Measurements from ENCODE around the gene TMEM200B.
"Not testable (repeated sequence)": the region's sequence is repeated elsewhere in the genome, so short reads cannot be mapped to it uniquely, and the experiment has no call there.

Gene TMEM200B

DNA sequence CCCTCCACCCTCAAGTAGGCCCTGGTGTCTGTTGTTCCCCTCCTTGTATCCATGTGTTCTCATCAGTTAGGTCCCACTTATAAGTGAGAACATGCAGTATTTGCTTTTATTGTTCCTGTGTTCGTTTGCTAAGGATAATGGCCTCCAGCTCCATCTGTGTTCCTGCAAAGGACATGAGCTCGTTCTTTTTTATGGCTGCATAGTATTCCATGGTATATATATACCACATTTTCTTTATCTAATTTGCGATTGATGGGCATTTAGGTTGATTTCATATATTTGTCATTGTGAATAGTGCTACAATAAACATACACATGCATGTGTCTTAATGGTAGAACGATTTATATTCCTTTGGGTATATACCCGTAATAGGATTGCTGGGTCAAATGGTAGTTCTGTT, 31.0 kb downstream of the TMEM200B start:
- 86% methylated on average over 1 of the region's 5 CpGs for WGBS

DNA sequence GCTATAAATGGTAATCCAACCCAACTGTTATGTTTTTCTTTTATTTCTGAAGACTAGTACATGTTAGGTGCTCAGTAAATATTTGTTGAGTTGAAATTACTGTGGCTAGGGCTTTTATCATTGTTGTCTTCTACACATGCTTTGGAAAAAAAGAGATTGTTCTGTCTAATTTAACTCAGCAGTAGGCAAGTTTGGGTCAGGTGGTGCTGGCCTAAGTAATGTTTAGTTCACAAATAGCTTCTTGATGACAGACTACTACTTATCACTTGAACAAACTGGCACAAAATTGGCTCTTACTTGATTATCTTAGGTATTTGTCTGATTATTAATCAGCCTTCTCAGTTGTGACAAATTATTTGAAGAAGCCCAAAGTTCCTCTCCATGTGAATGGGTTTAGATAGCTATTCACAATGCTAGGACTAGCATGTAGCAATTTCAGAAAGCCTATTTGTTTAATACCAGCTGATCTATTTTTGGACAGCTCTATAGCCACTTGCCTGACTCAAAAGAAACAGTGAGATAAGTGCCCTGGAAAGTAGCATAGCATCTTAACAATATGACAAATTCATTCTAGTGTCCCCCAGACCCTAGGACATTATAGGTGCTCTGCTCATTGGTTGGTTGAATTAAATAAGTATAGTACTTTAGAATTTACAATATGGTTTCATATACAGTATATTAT, 32.6 kb downstream of the TMEM200B start:
- no peak overlapping the region for H2BK5ac ChIP-seq (ENCODE audit: low read depth, low read length, poor library complexity, severe bottlenecking)
- H2BK120ac ChIP-seq (ENCODE audit: low read depth, low read length): no peak overlapping the region
- H4K8ac ChIP-seq (ENCODE audit: low read length): no peak overlapping the region
- H3K14ac ChIP-seq (ENCODE audit: low read length in 2 of 2): no peak overlapping the region
- H2BK15ac ChIP-seq (ENCODE audit: low read depth, poor library complexity, severe bottlenecking): no peak overlapping the region
- no peak overlapping the region for H3K4me2 ChIP-seq (ENCODE audit: low read length, poor library complexity, severe bottlenecking)
- no peak overlapping the region for H2AK5ac ChIP-seq (ENCODE audit: low read length, severe bottlenecking)
- no peaks in the 10 kb centered on the region for H3K27me3 ChIP-seq (ENCODE audit: control insufficient read depth in 1 of 2, insufficient read depth in 1 of 2, low read length in 2 of 2)
- DNase-seq: no peak
- H3K23ac ChIP-seq (ENCODE audit: low read length in 2 of 2): no peak overlapping the region
- H3K9ac ChIP-seq (ENCODE audit: low read length): no peak overlapping the region
- no peak overlapping the region for H4K91ac ChIP-seq (ENCODE audit: low read length)
- H3K36me3 ChIP-seq (ENCODE audit: control insufficient read depth in 1 of 2, insufficient read depth in 2 of 2, low read depth in 1 of 2, low read length in 2 of 2): no peaks in the 10 kb centered on the region
- H3K4me3 ChIP-seq (ENCODE audit: insufficient read depth in 1 of 2, low read depth in 1 of 2, low read length in 2 of 2): no peak overlapping the region
- no peak overlapping the region for H3K27ac ChIP-seq (ENCODE audit: low read length, poor library complexity, severe bottlenecking)
- no peak overlapping the region for H2BK12ac ChIP-seq (ENCODE audit: low read length in 2 of 2)
- no peak overlapping the region for H3K4ac ChIP-seq (ENCODE audit: low read depth in 1 of 2, low read length in 2 of 2)
- H3K18ac ChIP-seq (ENCODE audit: low read depth in 1 of 2, low read length in 2 of 2): no peak overlapping the region
- H3K9me3 ChIP-seq (ENCODE audit: control insufficient read depth, low read length): no peaks in the 10 kb centered on the region
- H2AFZ ChIP-seq (ENCODE audit: low read depth, low read length): no peak overlapping the region
- H3K79me1 ChIP-seq (replicated peaks; ENCODE audit: low read length, poor library complexity, severe bottlenecking): no peaks in the 10 kb centered on the region
- H3K4me1 ChIP-seq (ENCODE audit: control insufficient read depth, insufficient read depth, low read depth, low read length): peaks cover 3% of the 10 kb centered on the region

More for the DNA sequence above, 31.0 kb downstream of the TMEM200B start:
- not testable (repeated sequence) for H3K4me3 ChIP-seq (ENCODE audit: insufficient read depth in 1 of 2, low read depth in 1 of 2, low read length in 2 of 2); H3K18ac ChIP-seq (ENCODE audit: low read depth in 1 of 2, low read length in 2 of 2); H3K27ac ChIP-seq (ENCODE audit: low read length, poor library complexity, severe bottlenecking); H3K14ac ChIP-seq (ENCODE audit: low read length in 2 of 2); H4K8ac ChIP-seq (ENCODE audit: low read length); H3K4me1 ChIP-seq (ENCODE audit: control insufficient read depth, insufficient read depth, low read depth, low read length); H3K4me2 ChIP-seq (ENCODE audit: low read length, poor library complexity, severe bottlenecking); H3K4ac ChIP-seq (ENCODE audit: low read depth in 1 of 2, low read length in 2 of 2); H2BK5ac ChIP-seq (ENCODE audit: low read depth, low read length, poor library complexity, severe bottlenecking); H3K27me3 ChIP-seq (ENCODE audit: control insufficient read depth in 1 of 2, insufficient read depth in 1 of 2, low read length in 2 of 2); H3K9ac ChIP-seq (ENCODE audit: low read length); H3K36me3 ChIP-seq (ENCODE audit: control insufficient read depth in 1 of 2, insufficient read depth in 2 of 2, low read depth in 1 of 2, low read length in 2 of 2); H3K9me3 ChIP-seq (ENCODE audit: control insufficient read depth, low read length); H2AFZ ChIP-seq (ENCODE audit: low read depth, low read length); DNase-seq; H3K23ac ChIP-seq (ENCODE audit: low read length in 2 of 2); H2BK12ac ChIP-seq (ENCODE audit: low read length in 2 of 2); H2AK5ac ChIP-seq (ENCODE audit: low read length, severe bottlenecking); H2BK120ac ChIP-seq (ENCODE audit: low read depth, low read length); H4K91ac ChIP-seq (ENCODE audit: low read length); H2BK15ac ChIP-seq (ENCODE audit: low read depth, poor library complexity, severe bottlenecking); H3K79me1 ChIP-seq (replicated peaks; ENCODE audit: low read length, poor library complexity, severe bottlenecking)

DNA sequence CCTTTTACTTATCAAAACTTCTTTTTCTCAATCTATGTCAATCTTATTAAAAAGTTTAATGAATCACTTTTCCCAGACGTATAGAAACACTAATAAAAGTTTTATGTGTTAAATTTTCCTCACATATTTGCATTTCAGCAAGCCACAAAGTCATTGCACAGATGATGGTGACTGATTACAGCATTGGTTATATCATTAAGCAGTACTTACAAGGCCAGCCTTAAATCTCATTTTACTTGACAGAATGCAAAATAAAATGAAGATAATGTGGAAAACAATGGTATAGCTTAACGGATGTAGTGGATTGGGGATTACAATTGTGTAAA, 39.5 kb downstream of the TMEM200B start:
- no peaks in the 10 kb centered on the region for H3K4me1 ChIP-seq (ENCODE audit: control insufficient read depth, insufficient read depth, low read depth, low read length)
- H3K27me3 ChIP-seq (ENCODE audit: control insufficient read depth in 1 of 2, insufficient read depth in 1 of 2, low read length in 2 of 2): no peaks in the 10 kb centered on the region
- no peak overlapping the region for H3K4me2 ChIP-seq (ENCODE audit: low read length, poor library complexity, severe bottlenecking)
- no peak overlapping the region for H3K9ac ChIP-seq (ENCODE audit: low read length)
- H2BK15ac ChIP-seq (ENCODE audit: low read depth, poor library complexity, severe bottlenecking): no peak overlapping the region
- no peaks in the 10 kb centered on the region for H3K9me3 ChIP-seq (ENCODE audit: control insufficient read depth, low read length)
- no peak overlapping the region for H4K91ac ChIP-seq (ENCODE audit: low read length)
- H3K4me3 ChIP-seq (ENCODE audit: insufficient read depth in 1 of 2, low read depth in 1 of 2, low read length in 2 of 2): no peak overlapping the region
- WGBS: 44% methylated on average over 2 of the region's 2 CpGs
- no peak overlapping the region for H3K18ac ChIP-seq (ENCODE audit: low read depth in 1 of 2, low read length in 2 of 2)
- no peaks in the 10 kb centered on the region for H3K36me3 ChIP-seq (ENCODE audit: control insufficient read depth in 1 of 2, insufficient read depth in 2 of 2, low read depth in 1 of 2, low read length in 2 of 2)
- no peak overlapping the region for H4K8ac ChIP-seq (ENCODE audit: low read length)
- H2BK5ac ChIP-seq (ENCODE audit: low read depth, low read length, poor library complexity, severe bottlenecking): no peak overlapping the region
- DNase-seq: no peak
- H2BK12ac ChIP-seq (ENCODE audit: low read length in 2 of 2): no peak overlapping the region
- no peaks in the 10 kb centered on the region for H3K79me1 ChIP-seq (replicated peaks; ENCODE audit: low read length, poor library complexity, severe bottlenecking)
- no peak overlapping the region for H3K4ac ChIP-seq (ENCODE audit: low read depth in 1 of 2, low read length in 2 of 2)
- H2AK5ac ChIP-seq (ENCODE audit: low read length, severe bottlenecking): no peak overlapping the region
- no peak overlapping the region for H3K23ac ChIP-seq (ENCODE audit: low read length in 2 of 2)
- no peak overlapping the region for H3K14ac ChIP-seq (ENCODE audit: low read length in 2 of 2)
- no peak overlapping the region for H2AFZ ChIP-seq (ENCODE audit: low read depth, low read length)
- H2BK120ac ChIP-seq (ENCODE audit: low read depth, low read length): no peak overlapping the region
- no peak overlapping the region for H3K27ac ChIP-seq (ENCODE audit: low read length, poor library complexity, severe bottlenecking)

DNA sequence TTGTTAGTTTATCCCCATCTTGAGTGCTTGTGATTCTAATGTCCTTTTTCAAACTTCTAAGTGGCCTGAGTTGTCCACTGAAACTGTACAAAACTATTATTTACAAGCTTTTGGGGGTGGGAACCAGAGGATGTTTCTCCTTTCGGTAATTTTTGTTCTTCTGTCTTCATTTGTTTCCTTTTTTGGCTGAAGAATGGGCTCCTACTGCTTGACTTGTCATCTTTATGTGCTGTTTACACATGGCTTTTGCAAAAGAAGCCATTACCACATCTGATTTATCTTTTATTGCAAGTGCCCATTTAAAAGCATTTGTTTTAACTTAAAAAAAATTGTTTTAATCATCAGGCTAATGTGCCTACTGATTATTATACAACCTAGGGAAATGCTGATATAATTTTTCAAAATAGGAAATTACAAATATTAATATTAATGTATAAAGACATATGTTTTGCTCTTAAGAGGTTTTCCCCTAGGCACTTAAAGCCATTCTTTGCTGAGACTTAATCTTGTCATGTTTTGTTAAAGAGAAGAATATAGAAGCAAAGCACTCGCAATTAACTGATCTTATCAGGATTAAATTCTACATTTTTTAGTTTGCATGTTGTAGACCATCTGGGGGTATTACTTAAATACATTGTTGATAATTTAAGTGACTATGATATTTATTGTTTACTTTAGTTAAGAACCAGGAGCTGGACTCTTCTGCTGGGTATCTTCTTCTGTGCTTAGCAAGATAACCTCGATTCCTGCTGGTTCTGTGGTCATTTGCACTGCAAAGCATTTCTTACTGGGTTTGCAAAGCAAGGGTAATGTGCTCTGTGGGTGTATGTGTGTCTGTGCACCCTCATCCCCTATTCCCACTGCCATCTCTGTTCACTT, 40.1 kb downstream of the TMEM200B start:
- Histone ChIP-seq H3K14ac (ENCODE audit: low read length in 2 of 2) (no peak overlapping the region), H2BK5ac (ENCODE audit: low read depth, low read length, poor library complexity, severe bottlenecking) (no peak overlapping the region), H2BK12ac (ENCODE audit: low read length in 2 of 2) (no peak overlapping the region), H2AFZ (ENCODE audit: low read depth, low read length) (no peak overlapping the region), H4K91ac (ENCODE audit: low read length) (no peak overlapping the region), H2BK15ac (ENCODE audit: low read depth, poor library complexity, severe bottlenecking) (no peak overlapping the region), H3K27ac (ENCODE audit: low read length, poor library complexity, severe bottlenecking) (no peak overlapping the region), H2BK120ac (ENCODE audit: low read depth, low read length) (no peak overlapping the region), H3K18ac (ENCODE audit: low read depth in 1 of 2, low read length in 2 of 2) (no peak overlapping the region), H4K8ac (ENCODE audit: low read length) (no peak overlapping the region), H3K9me3 (ENCODE audit: control insufficient read depth, low read length) (no peaks in the 10 kb centered on the region), H3K4me2 (ENCODE audit: low read length, poor library complexity, severe bottlenecking) (no peak overlapping the region), H3K9ac (ENCODE audit: low read length) (no peak overlapping the region), H3K4me1 (ENCODE audit: control insufficient read depth, insufficient read depth, low read depth, low read length) (no peaks in the 10 kb centered on the region), H3K4me3 (ENCODE audit: insufficient read depth in 1 of 2, low read depth in 1 of 2, low read length in 2 of 2) (no peak overlapping the region), H3K27me3 (ENCODE audit: control insufficient read depth in 1 of 2, insufficient read depth in 1 of 2, low read length in 2 of 2) (no peaks in the 10 kb centered on the region), H3K79me1 (replicated peaks; ENCODE audit: low read length, poor library complexity, severe bottlenecking) (no peaks in the 10 kb centered on the region), H2AK5ac (ENCODE audit: low read length, severe bottlenecking) (no peak overlapping the region), H3K23ac (ENCODE audit: low read length in 2 of 2) (no peak overlapping the region), H3K36me3 (ENCODE audit: control insufficient read depth in 1 of 2, insufficient read depth in 2 of 2, low read depth in 1 of 2, low read length in 2 of 2) (no peaks in the 10 kb centered on the region), H3K4ac (ENCODE audit: low read depth in 1 of 2, low read length in 2 of 2) (no peak overlapping the region)
- 27% methylated on average over 1 of the region's 3 CpGs for WGBS
- DNase-seq: peak; percentile 57
